Endothelial cell of umbilical vein (primary cell): Measurements from ENCODE around the gene GFPT2. TPM values are rescaled to one million over a fixed set of nuclear protein-coding genes. Genes with fewer than 3 reads are reported as not detected.

Source experiments
- BruUV-seq: library from RNA; stranded (reverse); fragments of 400-500 nt; replicated peaks from 2 replicates; lab custom pipeline; 2021; lab: Mats Ljungman, UMichigan
- CTCF ChIA-PET: fragments of 300-600, 350-600 bp; sonication (Branson Sonifier 250); formaldehyde crosslinking; loops from one replicate; lab custom pipeline; 2021; ENCODE audit warnings: antibody characterized with exemption, inconsistent platforms; lab: Charles Lee
- POLR2A ChIA-PET: fragments of 300-600, 350-600 bp; sonication (Branson Sonifier 250); formaldehyde crosslinking; loops from one replicate; lab custom pipeline; 2021; ENCODE audit warnings: antibody characterized with exemption, inconsistent platforms; lab: Charles Lee
- DNase-seq: peaks from one replicate; pipeline ENCODE4 v3.0.0-alpha.2; 2011; ENCODE audit warnings: low read depth, low spot score
- FAIRE-seq: peaks from 2 replicates; lab custom pipeline; 2011; peaks lifted over from hg19 to GRCh38; lab: Jason Lieb, UNC
- H2AFZ ChIP-seq: 2 replicates; pipeline ENCODE4 v1.6.0; 2012; ENCODE audit warnings: low read depth, low read length, control low read depth, inconsistent platforms
- H3K27ac ChIP-seq: 2 replicates; pipeline ENCODE4 v1.5.1; 2011; ENCODE audit warnings: low read depth, mild to moderate bottlenecking, control low read depth, low read length, moderate library complexity; ENCODE audit not compliant: insufficient read depth
- H3K27me3 ChIP-seq, 2 experiments: 2 replicates each; pipeline versions ENCODE4 v1.6.0 to v1.6.1; 2011; ENCODE audit warnings: low read length in 2 of 2, mixed read lengths in 1 of 2; ENCODE audit not compliant: control insufficient read depth in 2 of 2, insufficient read depth in 2 of 2
- H3K36me3 ChIP-seq, 2 experiments: 2 replicates in 1 of 2; 3 replicates in 1 of 2; pipeline ENCODE4 v1.5.1; 2011; ENCODE audit warnings: low read length in 2 of 2, mild to moderate bottlenecking in 1 of 2, moderate library complexity in 1 of 2; ENCODE audit not compliant: control insufficient read depth in 2 of 2, insufficient read depth in 2 of 2; ENCODE audit errors: extremely low read depth in 1 of 2
- H3K4me1 ChIP-seq: 3 replicates; pipeline ENCODE4 v1.5.1; 2011; ENCODE audit warnings: mild to moderate bottlenecking, low read length; ENCODE audit not compliant: control insufficient read depth, insufficient read depth; ENCODE audit errors: extremely low read depth
- H3K4me2 ChIP-seq: 2 replicates; pipeline ENCODE4 v1.6.1; 2011; ENCODE audit warnings: low read length, control low read depth, mixed read lengths; ENCODE audit not compliant: insufficient read depth
- H3K4me3 ChIP-seq, 3 experiments: fragments of 200-600 bp in 1 of 3; sonication (generic), shearing (Covaris generic) in 1 of 3; replicated peaks in 1 of 3; 2 replicates each; pipeline ENCODE4 v1.5.1; 2011 to 2016; ENCODE audit warnings: control low read depth in 3 of 3, low read length in 3 of 3, mild to moderate bottlenecking in 2 of 3, inconsistent platforms in 1 of 3, low read depth in 1 of 3, moderate library complexity in 1 of 3; ENCODE audit not compliant: insufficient read depth in 1 of 3
- H3K79me2 ChIP-seq: 2 replicates; pipeline ENCODE4 v1.6.0; 2012; ENCODE audit warnings: low read length, inconsistent platforms; ENCODE audit not compliant: control insufficient read depth, insufficient read depth
- H3K9ac ChIP-seq: replicated peaks from 2 replicates; pipeline ENCODE3; 2011; ENCODE audit warnings: low read length, control low read depth; ENCODE audit not compliant: insufficient read depth; ENCODE audit errors: extremely low read depth
- H3K9me1 ChIP-seq: replicated peaks from 3 replicates; pipeline ENCODE4 v1.6.0; 2011; ENCODE audit warnings: mild to moderate bottlenecking, low read length; ENCODE audit not compliant: control insufficient read depth, insufficient read depth; ENCODE audit errors: extremely low read depth
- H3K9me3 ChIP-seq: replicated peaks from 2 replicates; pipeline ENCODE4 v1.5.1; 2012; ENCODE audit warnings: low read length, inconsistent platforms; ENCODE audit not compliant: control insufficient read depth, insufficient read depth
- H4K20me1 ChIP-seq: replicated peaks from 2 replicates; pipeline ENCODE3; 2011; ENCODE audit warnings: mild to moderate bottlenecking, low read length; ENCODE audit not compliant: control insufficient read depth, insufficient read depth; ENCODE audit errors: extremely low read depth
- CTCF ChIP-seq, 2 donors: IDR thresholded peaks; 1 replicate in 1 of 2; 2 replicates in 1 of 2; pipeline ENCODE4 v1.5.1; 2011; ENCODE audit warnings: low read length in 2 of 2, mild to moderate bottlenecking in 2 of 2, moderate library complexity in 2 of 2, control low read depth in 1 of 2, inconsistent platforms in 1 of 2, low read depth in 1 of 2; ENCODE audit not compliant: insufficient read depth in 1 of 2; ENCODE audit errors: extremely low read depth in 1 of 2
- EZH2 ChIP-seq: IDR thresholded peaks from 2 replicates; pipeline ENCODE4 v1.6.1; 2012; ENCODE audit warnings: borderline replicate concordance, low read depth, mild to moderate bottlenecking, moderate library complexity, low read length, inconsistent platforms; ENCODE audit not compliant: severe bottlenecking
- FOS ChIP-seq: IDR thresholded peaks from 2 replicates; pipeline ENCODE4 v1.6.1; 2011; ENCODE audit warnings: mild to moderate bottlenecking, low read length, moderate library complexity, borderline replicate concordance; ENCODE audit not compliant: insufficient read depth
- GATA2 ChIP-seq: IDR thresholded peaks from 2 replicates; pipeline ENCODE4 v1.7.0; 2011; ENCODE audit warnings: low read depth, mild to moderate bottlenecking, moderate library complexity, mixed read lengths, low read length; ENCODE audit not compliant: insufficient read length, insufficient read depth
- JUN ChIP-seq: IDR thresholded peaks from 2 replicates; pipeline ENCODE4 v1.6.1; 2011; ENCODE audit warnings: borderline replicate concordance, low read depth; ENCODE audit not compliant: insufficient read length, insufficient read depth
- MAX ChIP-seq: IDR thresholded peaks from 2 replicates; pipeline ENCODE4 v1.6.1; 2011; ENCODE audit not compliant: insufficient read depth, insufficient read length
- MYC ChIP-seq: IDR thresholded peaks from one replicate; pipeline ENCODE4 v1.6.1; 2011; ENCODE audit warnings: mild to moderate bottlenecking, low read depth, low read length
- POLR2A ChIP-seq: IDR thresholded peaks from 2 replicates; pipeline ENCODE4 v1.6.1; 2012; ENCODE audit warnings: low read depth, mild to moderate bottlenecking, control low read depth, low read length
- POLR2AphosphoS5 ChIP-seq: IDR thresholded peaks from 2 replicates; pipeline ENCODE4 v1.6.1; 2012; ENCODE audit warnings: low read depth, mild to moderate bottlenecking, control low read depth, low read length, moderate library complexity; ENCODE audit not compliant: insufficient read depth
- dilution Hi-C: fragments of 300-500 bp; cut with MboI; formaldehyde crosslinking; loops from one replicate; pipeline ENCODE4 v1.15.0; 2019; ENCODE audit warnings: low sequenced_read_pairs; ENCODE audit not compliant: extremely low pct_ligation_motif_present
- intact Hi-C: fragments of 100-400 bp; cut with micrococcal nuclease; formaldehyde crosslinking; loops from one replicate; pipeline ENCODE4 v1.10.0; 2022
- polyA plus RNA-seq, 4 experiments: library from polyadenylated mRNA; depleted of rRNA in 3 of 4; stranded (reverse) in 3 of 4; unstranded in 1 of 4; fragments of >200 nt; gene quantifications; 2 replicates each; pipeline versions ENCODE4 v1.2.1 to v1.2.3, GENCODE V29; 2011 to 2012; ENCODE audit warnings: missing spikeins in 1 of 4
- total RNA-seq: library from RNA; stranded (reverse); gene quantifications from 2 replicates; pipeline ENCODE4 v1.2.3, GENCODE V29; 2021

Gene GFPT2
- total and polyA plus RNA-seq, 2 donors (not counting 3 experiments of a cell fraction or from before 2014, with no cell fraction given): 4.3 to 4.5 TPM

- Histone ChIP-seq H3K27ac (no peak overlapping the region), H3K4me3 (no peak overlapping the region), H3K4me2 (no peak overlapping the region), H3K79me2 (no peaks in the 10 kb centered on the region), H3K9me1 (no peaks in the 10 kb centered on the region), H3K27me3 (no peaks in the 10 kb centered on the region), H2AFZ (no peak overlapping the region), H3K9me3 (no peaks in the 10 kb centered on the region), H3K4me1 (peaks cover 3% of the 10 kb centered on the region), H3K9ac (no peak overlapping the region), H4K20me1 (no peaks in the 10 kb centered on the region), H3K36me3 (no peaks in the 10 kb centered on the region)
- dilution Hi-C loops (no loop called here), intact Hi-C loops (loop anchor here (10.0 kb wide), 1 partner anchor 348 kb away; the partner anchor contains the start of gene FLT4)
- ChIA-PET POLR2A (no interaction called here), CTCF (interaction anchor here (4.7 to 5.2 kb wide), 3 partner anchors 18 to 32 kb away, joined by 20 to 69 read pairs (median 52); no protein-coding TSS in a partner anchor)
- DNase-seq: no peak
- no peak for FAIRE-seq
- TF ChIP-seq JUN (no peak), CTCF (IDR thresholded peaks at IDR 0.05; ENCODE audit: extremely low read depth in 1 of 2, insufficient read depth in 1 of 2, low read depth in 1 of 2, low read length in 2 of 2) (no peak), POLR2AphosphoS5 (no peak)
- BruUV-seq: no TSS peak
These were observed 56.4 kb downstream of the GFPT2 start for GRCh38 chr5:180296771-180297170.

GRCh38 chr5:180294913-180295555 is 58.1 kb downstream of the GFPT2 start:
- H3K36me3 ChIP-seq: no peaks in the 10 kb centered on the region
- peaks cover 6% of the 10 kb centered on the region for H3K4me1 ChIP-seq
- no peaks in the 10 kb centered on the region for H3K27me3 ChIP-seq
- H4K20me1 ChIP-seq: no peaks in the 10 kb centered on the region
- DNase-seq (no peak), FAIRE-seq (no peak)
- no peak overlapping the region for H2AFZ ChIP-seq
- H3K9ac ChIP-seq: no peak overlapping the region
- ChIA-PET CTCF (interaction anchor here (1.5 to 5.2 kb wide), 5 partner anchors 11 to 311 kb away, joined by 4 to 69 read pairs (median 35); no protein-coding TSS in a partner anchor), POLR2A (no interaction called here)
- dilution Hi-C loops (no loop called here), intact Hi-C loops (loop anchor here (10.0 kb wide), 1 partner anchor 350 kb away; the partner anchor contains the start of gene FLT4)
- H3K4me3 ChIP-seq: no peak overlapping the region
- H3K9me1 ChIP-seq: no peaks in the 10 kb centered on the region
- peaks cover 8% of the 10 kb centered on the region for H3K79me2 ChIP-seq
- no peaks in the 10 kb centered on the region for H3K9me3 ChIP-seq
- BruUV-seq: no TSS peak
- TF ChIP-seq JUN (no peak), MYC (no peak), GATA2 (no peak), CTCF (IDR thresholded peaks at IDR 0.05; ENCODE audit: extremely low read depth in 1 of 2, insufficient read depth in 1 of 2, low read depth in 1 of 2, low read length in 2 of 2) (no peak), POLR2A (no peak), MAX (no peak), POLR2AphosphoS5 (no peak), FOS (no peak), EZH2 (no peak)
- H3K4me2 ChIP-seq: no peak overlapping the region
- no peak overlapping the region for H3K27ac ChIP-seq
